ENCODE results near the gene PPP1R17.

Gene PPP1R17

GRCh38 chr7:31729195-31729804, 42.3 kb downstream of the PPP1R17 start:
- no peak overlapping the region for H3K4ac ChIP-seq (ENCODE audit: low read depth, low read length)
- no peak overlapping the region for H3K18ac ChIP-seq (ENCODE audit: low read length)
- H2BK15ac ChIP-seq (replicated peaks; ENCODE audit: low read depth) = no peak overlapping the region
- peak; percentile 21 for DNase-seq
- H3K27ac ChIP-seq (ENCODE audit: low read depth, low read length) = no peak overlapping the region
- H3K36me3 ChIP-seq (ENCODE audit: control insufficient read depth, insufficient read depth, low read length) = no peaks in the 10 kb centered on the region
- H3K79me2 ChIP-seq (ENCODE audit: control insufficient read depth, insufficient read depth, low read length) = no peaks in the 10 kb centered on the region
- no peak overlapping the region for H3K56ac ChIP-seq (ENCODE audit: low read length)
- H3K4me3 ChIP-seq (ENCODE audit: low read length) = no peak overlapping the region
- H3K79me1 ChIP-seq (ENCODE audit: low read length) = no peaks in the 10 kb centered on the region
- H4K8ac ChIP-seq (ENCODE audit: low read depth, low read length) = no peak overlapping the region
- H3K4me2 ChIP-seq (ENCODE audit: low read length) = no peak overlapping the region
- no peaks in the 10 kb centered on the region for H3K4me1 ChIP-seq (ENCODE audit: control insufficient read depth, low read depth, low read length)
- no peak overlapping the region for H2BK5ac ChIP-seq (ENCODE audit: low read length)
- H3K23ac ChIP-seq (ENCODE audit: low read length) = no peak overlapping the region
- no peak overlapping the region for H2BK120ac ChIP-seq (ENCODE audit: low read depth, low read length)
- no peak overlapping the region for H3K9ac ChIP-seq (ENCODE audit: low read length)
- WGBS (ENCODE audit: extremely low coverage, insufficient coverage, low lambda C conversion rate) = no CpG with 5 or more reads among the region's 3 CpGs
- H4K5ac ChIP-seq (ENCODE audit: low read length) = no peak overlapping the region
- H2AK5ac ChIP-seq (ENCODE audit: low read length) = no peak overlapping the region
- H3K27me3 ChIP-seq (ENCODE audit: insufficient read depth, low read length, poor library complexity) = no peaks in the 10 kb centered on the region

- Histone ChIP-seq H3K4me1 (ENCODE audit: control insufficient read depth, low read depth, low read length) (no peaks in the 10 kb centered on the region), H3K27me3 (ENCODE audit: insufficient read depth, low read length, poor library complexity) (no peaks in the 10 kb centered on the region), H4K8ac (ENCODE audit: low read depth, low read length) (no peak overlapping the region), H2BK120ac (ENCODE audit: low read depth, low read length) (no peak overlapping the region), H2BK5ac (ENCODE audit: low read length) (no peak overlapping the region), H3K56ac (ENCODE audit: low read length) (no peak overlapping the region), H3K4me2 (ENCODE audit: low read length) (no peak overlapping the region), H3K79me1 (ENCODE audit: low read length) (no peaks in the 10 kb centered on the region), H3K4ac (ENCODE audit: low read depth, low read length) (no peak overlapping the region), H4K5ac (ENCODE audit: low read length) (no peak overlapping the region), H3K36me3 (ENCODE audit: control insufficient read depth, insufficient read depth, low read length) (no peaks in the 10 kb centered on the region), H3K4me3 (ENCODE audit: low read length) (no peak overlapping the region), H3K9ac (ENCODE audit: low read length) (no peak overlapping the region), H3K18ac (ENCODE audit: low read length) (no peak overlapping the region), H3K27ac (ENCODE audit: low read depth, low read length) (no peak overlapping the region), H3K79me2 (ENCODE audit: control insufficient read depth, insufficient read depth, low read length) (no peaks in the 10 kb centered on the region), H2BK15ac (replicated peaks; ENCODE audit: low read depth) (no peak overlapping the region), H2AK5ac (ENCODE audit: low read length) (no peak overlapping the region), H3K23ac (ENCODE audit: low read length) (no peak overlapping the region)
- WGBS (ENCODE audit: extremely low coverage, insufficient coverage, low lambda C conversion rate) = no CpG with 5 or more reads among the region's 5 CpGs
- DNase-seq = no peak
These were observed 47.4 kb downstream of the PPP1R17 start for GRCh38 chr7:31734456-31734855.

GRCh38 chr7:31735991-31736982, 49.3 kb downstream of the PPP1R17 start:
- Histone ChIP-seq H3K4me1 (ENCODE audit: control insufficient read depth, low read depth, low read length) (no peaks in the 10 kb centered on the region), H3K27ac (ENCODE audit: low read depth, low read length) (no peak overlapping the region), H3K4ac (ENCODE audit: low read depth, low read length) (no peak overlapping the region), H3K9ac (ENCODE audit: low read length) (no peak overlapping the region), H3K79me2 (ENCODE audit: control insufficient read depth, insufficient read depth, low read length) (no peaks in the 10 kb centered on the region), H4K5ac (ENCODE audit: low read length) (no peak overlapping the region), H2BK120ac (ENCODE audit: low read depth, low read length) (no peak overlapping the region), H2BK5ac (ENCODE audit: low read length) (no peak overlapping the region), H3K18ac (ENCODE audit: low read length) (no peak overlapping the region), H2AK5ac (ENCODE audit: low read length) (no peak overlapping the region), H3K79me1 (ENCODE audit: low read length) (no peaks in the 10 kb centered on the region), H3K36me3 (ENCODE audit: control insufficient read depth, insufficient read depth, low read length) (no peaks in the 10 kb centered on the region), H3K4me2 (ENCODE audit: low read length) (no peak overlapping the region), H3K23ac (ENCODE audit: low read length) (no peak overlapping the region), H4K8ac (ENCODE audit: low read depth, low read length) (no peak overlapping the region), H2BK15ac (replicated peaks; ENCODE audit: low read depth) (no peak overlapping the region), H3K27me3 (ENCODE audit: insufficient read depth, low read length, poor library complexity) (no peaks in the 10 kb centered on the region), H3K56ac (ENCODE audit: low read length) (peak overlapping the region; percentile 73), H3K4me3 (ENCODE audit: low read length) (no peak overlapping the region)
- WGBS (ENCODE audit: extremely low coverage, insufficient coverage, low lambda C conversion rate) = no CpG with 5 or more reads among the region's 11 CpGs
- peak; percentile 81 for DNase-seq

- Histone ChIP-seq H3K27ac (ENCODE audit: low read depth, low read length) (no peak overlapping the region), H3K56ac (ENCODE audit: low read length) (no peak overlapping the region), H2BK5ac (ENCODE audit: low read length) (no peak overlapping the region), H4K5ac (ENCODE audit: low read length) (no peak overlapping the region), H3K79me1 (ENCODE audit: low read length) (no peaks in the 10 kb centered on the region), H3K36me3 (ENCODE audit: control insufficient read depth, insufficient read depth, low read length) (no peaks in the 10 kb centered on the region), H3K27me3 (ENCODE audit: insufficient read depth, low read length, poor library complexity) (peaks cover 2% of the 10 kb centered on the region), H2BK120ac (ENCODE audit: low read depth, low read length) (no peak overlapping the region), H2BK15ac (replicated peaks; ENCODE audit: low read depth) (no peak overlapping the region), H3K79me2 (ENCODE audit: control insufficient read depth, insufficient read depth, low read length) (no peaks in the 10 kb centered on the region), H2AK5ac (ENCODE audit: low read length) (no peak overlapping the region), H3K9ac (ENCODE audit: low read length) (no peak overlapping the region), H3K23ac (ENCODE audit: low read length) (no peak overlapping the region), H3K4me1 (ENCODE audit: control insufficient read depth, low read depth, low read length) (no peaks in the 10 kb centered on the region), H3K4me2 (ENCODE audit: low read length) (no peak overlapping the region), H3K18ac (ENCODE audit: low read length) (no peak overlapping the region), H3K4me3 (ENCODE audit: low read length) (no peak overlapping the region), H4K8ac (ENCODE audit: low read depth, low read length) (no peak overlapping the region), H3K4ac (ENCODE audit: low read depth, low read length) (no peak overlapping the region)
- WGBS (ENCODE audit: extremely low coverage, insufficient coverage, low lambda C conversion rate) = no CpG with 5 or more reads among the region's 4 CpGs
- DNase-seq = no peak
These were observed 54.8 kb downstream of the PPP1R17 start for GRCh38 chr7:31741852-31742251.

GRCh38 chr7:31744294-31744874, 57.4 kb downstream of the PPP1R17 start:
- Histone ChIP-seq H3K4me1 (ENCODE audit: control insufficient read depth, low read depth, low read length) (no peaks in the 10 kb centered on the region), H3K27ac (ENCODE audit: low read depth, low read length) (no peak overlapping the region), H2BK5ac (ENCODE audit: low read length) (no peak overlapping the region), H3K4ac (ENCODE audit: low read depth, low read length) (no peak overlapping the region), H4K8ac (ENCODE audit: low read depth, low read length) (no peak overlapping the region), H3K23ac (ENCODE audit: low read length) (no peak overlapping the region), H3K79me1 (ENCODE audit: low read length) (no peaks in the 10 kb centered on the region), H2BK15ac (replicated peaks; ENCODE audit: low read depth) (no peak overlapping the region), H2AK5ac (ENCODE audit: low read length) (no peak overlapping the region), H3K56ac (ENCODE audit: low read length) (no peak overlapping the region), H3K18ac (ENCODE audit: low read length) (no peak overlapping the region), H4K5ac (ENCODE audit: low read length) (no peak overlapping the region), H3K27me3 (ENCODE audit: insufficient read depth, low read length, poor library complexity) (peaks cover 2% of the 10 kb centered on the region), H3K4me2 (ENCODE audit: low read length) (no peak overlapping the region), H3K36me3 (ENCODE audit: control insufficient read depth, insufficient read depth, low read length) (no peaks in the 10 kb centered on the region), H3K79me2 (ENCODE audit: control insufficient read depth, insufficient read depth, low read length) (no peaks in the 10 kb centered on the region), H2BK120ac (ENCODE audit: low read depth, low read length) (no peak overlapping the region), H3K4me3 (ENCODE audit: low read length) (no peak overlapping the region), H3K9ac (ENCODE audit: low read length) (no peak overlapping the region)
- DNase-seq = peak; percentile 69
- WGBS (ENCODE audit: extremely low coverage, insufficient coverage, low lambda C conversion rate) = no CpG with 5 or more reads among the region's 4 CpGs
